DMS53 (cell line): ENCODE measurements around the gene SIPA1L2.

ENCODE experiments used
- DNase-seq: peaks from one replicate; lab custom pipeline; 2025; lab: John Stamatoyannopoulos, UW

The SIPA1L2 gene

GRCh38 chr1:232643251-232643650 is 13.3 kb upstream of the SIPA1L2 start:
- DNase-seq, result no peak

GRCh38 chr1:232641507-232641906 is 11.6 kb upstream of the SIPA1L2 start:
- no peak for DNase-seq

- no peak for DNase-seq
Observed at GRCh38 chr1:232636799-232637198, 6.9 kb upstream of the SIPA1L2 start.

GRCh38 chr1:232635778-232636356 is 5.9 kb upstream of the SIPA1L2 start:
- peak; percentile 87 for DNase-seq

- DNase-seq, result no peak
Observed at GRCh38 chr1:232635279-232635678, 5.3 kb upstream of the SIPA1L2 start.

GRCh38 chr1:232634096-232634495 is 4.2 kb upstream of the SIPA1L2 start:
- peak; percentile 90 for DNase-seq

GRCh38 chr1:232630894-232631195 is 912 bp upstream of the SIPA1L2 start:
- DNase-seq, result peak; percentile 33

GRCh38 chr1:232629250-232630046 is 485 bp downstream of the SIPA1L2 start:
- peak; percentile 54 for DNase-seq

- DNase-seq, result peak; percentile 29
Observed at GRCh38 chr1:232628335-232629249, 1.3 kb downstream of the SIPA1L2 start.

- peak; percentile 87 for DNase-seq
Observed at GRCh38 chr1:232627645-232628334, 2.1 kb downstream of the SIPA1L2 start.

GRCh38 chr1:232627171-232627570 is 2.8 kb downstream of the SIPA1L2 start:
- no peak for DNase-seq

GRCh38 chr1:232626452-232626851 is 3.5 kb downstream of the SIPA1L2 start:
- no peak for DNase-seq

GRCh38 chr1:232625319-232625868 is 4.5 kb downstream of the SIPA1L2 start:
- DNase-seq, result no peak

- DNase-seq, result no peak
Observed at GRCh38 chr1:232624546-232625281, 5.2 kb downstream of the SIPA1L2 start.

- DNase-seq, result no peak
Observed at GRCh38 chr1:232622981-232623380, 7.0 kb downstream of the SIPA1L2 start.

GRCh38 chr1:232622378-232622777 is 7.6 kb downstream of the SIPA1L2 start:
- DNase-seq, result no peak

GRCh38 chr1:232621050-232621449 is 8.9 kb downstream of the SIPA1L2 start:
- DNase-seq, result no peak

- DNase-seq, result peak; percentile 42
Observed at GRCh38 chr1:232620356-232620969, 9.5 kb downstream of the SIPA1L2 start.

GRCh38 chr1:232617237-232617636 is 12.7 kb downstream of the SIPA1L2 start:
- no peak for DNase-seq

- DNase-seq, result no peak
Observed at GRCh38 chr1:232615306-232615800, 14.6 kb downstream of the SIPA1L2 start.

- DNase-seq, result no peak
Observed at GRCh38 chr1:232614811-232615210, 15.1 kb downstream of the SIPA1L2 start.
